GM12873 (cell line): Measurements from ENCODE around the gene OR2G3.
A peak's percentile ranks its signal among the peaks of the same experiment; 100 is the strongest.

ENCODE experiments used
- CTCF ChIP-seq: IDR thresholded peaks from 2 replicates; pipeline ENCODE4 v1.5.1; 2012; ENCODE audit warnings: low read depth, mild to moderate bottlenecking, moderate library complexity, low read length, control low read depth; ENCODE audit not compliant: insufficient read depth; ENCODE audit errors: missing control alignments

Gene OR2G3

DNA sequence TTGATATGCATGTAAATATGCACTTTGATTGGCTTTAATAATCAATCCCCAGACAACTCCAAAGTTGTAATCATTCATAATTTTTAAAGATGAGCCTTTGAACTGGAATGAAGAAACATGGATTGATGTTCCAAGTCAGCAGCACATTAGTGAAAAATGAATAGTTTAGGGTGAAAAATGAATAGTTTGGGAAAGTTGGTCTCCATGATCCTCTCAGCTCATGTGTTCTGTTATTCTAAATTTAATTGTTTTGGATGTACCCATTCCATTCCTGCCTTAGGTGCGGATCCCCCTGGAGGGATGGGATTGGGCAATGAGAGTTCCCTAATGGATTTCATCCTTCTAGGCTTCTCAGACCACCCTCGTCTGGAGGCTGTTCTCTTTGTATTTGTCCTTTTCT lies at the start of gene OR2G3:
Gene OR2G3, plus strand, starts transcription at position 301 of the 400 bp plus-strand sequence. Its CDS starts 0 bp downstream, at position 301.
- TF ChIP-seq CTCF = no peak

GRCh38 chr1:247557926-247558674 lies 47.3 kb upstream of the OR2G3 start:
- TF ChIP-seq CTCF = no peak

DNA sequence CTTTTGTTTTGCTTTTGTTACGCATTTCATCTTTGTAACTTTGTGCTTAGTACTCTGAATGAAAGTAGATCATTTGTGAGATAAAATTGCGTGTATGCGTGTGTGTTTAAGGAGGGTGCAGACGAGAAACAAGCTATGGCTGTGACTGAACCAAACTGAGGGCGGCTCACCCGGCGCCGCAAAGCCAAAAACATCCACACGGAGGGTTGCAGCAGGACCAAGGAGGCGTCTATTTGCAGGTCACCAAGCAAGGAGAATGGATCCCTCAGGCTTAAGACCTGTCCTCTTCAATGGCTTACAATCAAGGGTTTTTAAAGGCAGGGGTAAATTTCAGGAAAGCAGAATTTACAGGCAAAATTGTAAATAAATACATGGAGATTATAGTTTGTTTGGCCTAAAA lies 43.7 kb upstream of the OR2G3 start:
- TF ChIP-seq CTCF = no peak

GRCh38 chr1:247562198-247562597 lies 43.2 kb upstream of the OR2G3 start:
- no peak for TF ChIP-seq CTCF

- TF ChIP-seq CTCF = no peak
Measured at GRCh38 chr1:247574236-247574635, 31.1 kb upstream of the OR2G3 start.

DNA sequence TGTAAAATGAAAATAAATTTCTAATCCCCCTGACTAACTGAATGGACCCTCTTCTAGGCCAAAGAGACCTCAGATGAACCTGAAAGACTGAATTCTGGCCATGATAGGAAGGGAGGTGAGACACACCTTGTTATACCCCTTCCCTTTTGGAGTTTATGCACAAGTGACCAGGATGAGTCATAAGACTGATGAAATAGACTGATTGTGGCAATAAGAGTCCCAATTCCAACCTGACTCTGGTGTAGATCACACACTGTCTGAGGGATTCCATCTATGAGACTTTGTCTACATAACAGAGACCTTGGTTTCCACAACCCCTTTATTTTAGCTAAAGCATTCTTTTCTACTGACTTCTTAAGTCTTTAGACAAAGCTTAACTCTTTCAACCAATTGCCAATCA lies 30.7 kb upstream of the OR2G3 start:
- TF ChIP-seq CTCF = no peak

DNA sequence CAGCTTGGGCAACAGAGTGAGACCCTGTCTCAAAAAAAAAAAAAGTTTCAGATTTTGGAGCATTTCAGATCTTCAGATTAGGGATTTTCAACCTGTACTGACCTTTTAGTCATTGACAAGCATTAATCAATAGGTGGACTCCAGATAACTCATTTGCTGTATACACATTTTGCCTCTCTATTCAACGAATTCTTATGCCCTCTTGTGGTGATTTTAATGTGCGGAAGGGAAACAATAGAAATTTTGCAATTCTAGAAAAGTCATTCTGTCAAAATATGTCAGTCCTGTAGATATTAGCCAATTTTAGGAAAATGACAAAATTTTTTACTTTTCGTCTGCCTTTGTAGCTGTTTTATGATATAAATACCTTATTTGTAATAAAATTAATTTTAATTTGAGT lies 28.9 kb upstream of the OR2G3 start:
- TF ChIP-seq CTCF = peak; percentile 46
